Measurements from ENCODE around the gene CHAC2. TPM values are rescaled to one million over a fixed set of nuclear protein-coding genes. Genes with fewer than 3 reads are reported as not detected.

Gene CHAC2
- total and polyA plus RNA-seq, 12 donors = 0.85 to 18.6 (median 4.3) TPM

DNA sequence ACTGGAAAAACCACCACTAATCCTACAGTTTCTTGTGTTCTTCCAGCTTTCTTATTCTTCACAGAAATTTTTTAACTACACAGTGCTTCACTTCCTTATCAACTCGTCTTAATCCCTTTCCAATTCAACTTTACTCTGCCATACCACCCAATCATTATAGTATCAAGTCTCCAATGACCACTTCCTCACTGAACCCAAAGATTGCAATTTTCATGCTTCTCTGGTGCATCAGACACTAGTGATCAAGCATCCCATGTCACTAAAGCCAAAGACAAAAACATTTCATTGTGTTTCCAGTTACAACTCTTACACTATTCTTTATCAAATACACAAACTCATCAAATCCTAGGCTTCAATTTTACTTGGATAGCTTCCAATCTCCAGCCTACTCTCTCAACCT lies 9.5 kb downstream of the CHAC2 start:
- no peak for DNase-seq
- H3K27me3 ChIP-seq = no peaks in the 10 kb centered on the region
- TF ChIP-seq POLR2A (IDR thresholded peaks at IDR 0.05) = no peak
- TF ChIP-seq, protein P1, sequence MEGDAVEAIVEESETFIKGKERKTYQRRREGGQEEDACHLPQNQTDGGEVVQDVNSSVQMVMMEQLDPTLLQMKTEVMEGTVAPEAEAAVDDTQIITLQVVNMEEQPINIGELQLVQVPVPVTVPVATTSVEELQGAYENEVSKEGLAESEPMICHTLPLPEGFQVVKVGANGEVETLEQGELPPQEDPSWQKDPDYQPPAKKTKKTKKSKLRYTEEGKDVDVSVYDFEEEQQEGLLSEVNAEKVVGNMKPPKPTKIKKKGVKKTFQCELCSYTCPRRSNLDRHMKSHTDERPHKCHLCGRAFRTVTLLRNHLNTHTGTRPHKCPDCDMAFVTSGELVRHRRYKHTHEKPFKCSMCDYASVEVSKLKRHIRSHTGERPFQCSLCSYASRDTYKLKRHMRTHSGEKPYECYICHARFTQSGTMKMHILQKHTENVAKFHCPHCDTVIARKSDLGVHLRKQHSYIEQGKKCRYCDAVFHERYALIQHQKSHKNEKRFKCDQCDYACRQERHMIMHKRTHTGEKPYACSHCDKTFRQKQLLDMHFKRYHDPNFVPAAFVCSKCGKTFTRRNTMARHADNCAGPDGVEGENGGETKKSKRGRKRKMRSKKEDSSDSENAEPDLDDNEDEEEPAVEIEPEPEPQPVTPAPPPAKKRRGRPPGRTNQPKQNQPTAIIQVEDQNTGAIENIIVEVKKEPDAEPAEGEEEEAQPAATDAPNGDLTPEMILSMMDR (IDR thresholded peaks at IDR 0.05) = no peak
- no peaks in the 10 kb centered on the region for H3K4me1 ChIP-seq (replicated peaks in 1 of 2)
- H3K9me3 ChIP-seq (replicated peaks in 1 of 3) = no peaks in the 10 kb centered on the region
- intact Hi-C loops (cut with DNase I) = no loop called here
- WGBS, 4 donors = 50 to 73% (median 59%) methylated on average over 1 of the region's 1 CpG
- no peaks in the 10 kb centered on the region for H3K36me3 ChIP-seq (replicated peaks in 1 of 2)
- no peak overlapping the region for H3K27ac ChIP-seq
- no peak overlapping the region for H3K4me3 ChIP-seq

DNA sequence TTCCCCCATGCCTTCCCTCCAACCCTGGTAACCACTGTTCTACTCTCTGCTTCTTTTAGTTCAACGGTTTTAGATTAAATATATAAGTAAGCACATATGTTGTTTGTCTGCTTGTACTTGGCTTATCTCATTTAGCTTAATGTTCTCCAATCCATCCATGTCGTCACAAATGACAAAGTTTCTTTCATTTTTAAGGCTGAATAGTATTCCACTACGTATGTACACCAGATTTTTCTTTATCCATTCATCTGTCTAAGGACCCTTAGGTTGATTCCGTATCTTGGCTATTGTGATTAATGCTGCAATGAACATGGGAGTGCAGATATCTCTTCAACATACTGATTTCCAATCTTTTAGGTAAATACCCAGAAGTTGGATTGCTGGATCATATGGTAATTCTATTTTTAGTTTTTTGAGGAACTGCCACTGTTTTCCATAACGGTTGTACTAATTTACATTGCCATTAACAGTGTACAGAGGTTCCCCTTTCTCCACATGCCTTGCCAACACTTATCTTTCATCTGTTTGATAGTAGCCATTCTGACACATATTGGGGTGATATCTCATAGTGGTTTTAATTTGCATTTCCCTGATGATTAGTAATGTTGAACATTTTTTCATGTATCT lies 11.0 kb downstream of the CHAC2 start:
- intact Hi-C loops (cut with DNase I) = no loop called here
- 87 to 92% (median 90%) methylated on average over 5 of the region's 5 CpGs for WGBS, 4 donors
- no peaks in the 10 kb centered on the region for H3K4me1 ChIP-seq (replicated peaks in 1 of 2)

DNA sequence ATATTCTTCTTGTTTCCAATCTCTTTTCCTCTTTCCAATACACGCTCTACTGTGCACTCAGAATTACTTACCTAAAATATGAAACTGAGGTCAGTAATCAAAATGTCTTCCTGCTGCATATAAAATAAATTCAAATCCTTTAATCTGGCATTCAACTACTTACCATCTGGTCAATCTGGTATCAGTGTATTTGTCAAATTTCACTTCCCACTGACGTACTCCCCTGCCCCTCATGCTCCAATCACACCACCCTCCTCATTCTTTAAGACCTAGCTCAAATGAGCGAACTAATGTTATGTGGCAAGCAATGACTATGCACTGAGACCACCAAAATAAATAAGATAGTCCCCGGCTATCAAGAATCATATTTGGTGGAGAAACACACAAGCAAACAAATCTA lies 12.5 kb downstream of the CHAC2 start:
- Histone ChIP-seq H3K27ac (no peak overlapping the region), H3K27me3 (no peaks in the 10 kb centered on the region), H3K4me3 (no peak overlapping the region), H3K9me3 (replicated peaks in 1 of 3) (no peaks in the 10 kb centered on the region), H3K4me1 (replicated peaks in 1 of 2) (peaks cover 0 to 12% of the 10 kb centered on the region in 2 donors), H3K36me3 (replicated peaks in 1 of 2) (no peaks in the 10 kb centered on the region)
- intact Hi-C loops (cut with DNase I) = no loop called here
- WGBS, 4 donors = 89 to 95% (median 93%) methylated on average over 4 of the region's 4 CpGs
- DNase-seq = no peak
- no peak for TF ChIP-seq POLR2A (IDR thresholded peaks at IDR 0.05)
- TF ChIP-seq, protein P1 (IDR thresholded peaks at IDR 0.05) = no peak

More for the DNA sequence above, 11.0 kb downstream of the CHAC2 start:
- Histone ChIP-seq H3K9me3 (replicated peaks in 1 of 3) (no peaks in the 10 kb centered on the region), H3K27ac (no peak overlapping the region), H3K27me3 (no peaks in the 10 kb centered on the region), H3K4me3 (no peak overlapping the region), H3K36me3 (replicated peaks in 1 of 2) (no peaks in the 10 kb centered on the region)
- TF ChIP-seq, protein P1 (IDR thresholded peaks at IDR 0.05) = no peak
- no peak for TF ChIP-seq POLR2A (IDR thresholded peaks at IDR 0.05)
- DNase-seq = no peak

DNA sequence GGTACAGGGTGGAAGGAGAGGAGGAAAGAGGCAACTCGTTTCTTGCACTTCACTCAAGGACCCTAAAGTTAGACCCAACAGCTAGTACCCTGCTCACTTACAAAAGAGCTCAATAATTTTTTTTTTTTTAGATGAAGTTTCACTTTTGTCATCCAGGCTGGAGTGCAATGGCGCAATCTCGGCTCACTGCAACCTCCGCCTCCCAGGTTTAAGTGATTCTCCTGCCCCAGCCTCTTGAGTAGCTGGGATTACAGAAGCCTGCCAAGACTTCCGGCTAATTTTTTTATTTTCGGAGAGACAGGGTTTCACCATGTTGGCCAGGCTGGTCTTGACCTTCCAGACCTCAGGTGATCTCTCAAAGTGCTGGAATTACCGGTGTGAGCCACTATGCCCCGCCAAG lies 15.1 kb downstream of the CHAC2 start:
- WGBS, 4 donors = 79 to 83% (median 81%) methylated on average over 8 of the region's 8 CpGs
- H3K4me3 ChIP-seq = no peak overlapping the region
- H3K27me3 ChIP-seq = no peaks in the 10 kb centered on the region
- TF ChIP-seq, protein P1 (IDR thresholded peaks at IDR 0.05) = no peak
- no peak for TF ChIP-seq POLR2A (IDR thresholded peaks at IDR 0.05)
- intact Hi-C loops (cut with DNase I) = no loop called here
- H3K4me1 ChIP-seq (replicated peaks in 1 of 2) = peaks cover 14 to 25% of the 10 kb centered on the region in 2 donors
- no peak for DNase-seq
- H3K9me3 ChIP-seq (replicated peaks in 1 of 3) = no peaks in the 10 kb centered on the region
- H3K36me3 ChIP-seq (replicated peaks in 1 of 2) = no peaks in the 10 kb centered on the region
- no peak overlapping the region for H3K27ac ChIP-seq
